GM19238 (cell line): ENCODE data around the gene POU5F2.

ENCODE experiments used
- DNase-seq: peaks from one replicate; pipeline ENCODE4 v3.0.0; 2011; ENCODE audit warnings: low spot score; ENCODE audit not compliant: insufficient read length

POU5F2 gene, protein sequence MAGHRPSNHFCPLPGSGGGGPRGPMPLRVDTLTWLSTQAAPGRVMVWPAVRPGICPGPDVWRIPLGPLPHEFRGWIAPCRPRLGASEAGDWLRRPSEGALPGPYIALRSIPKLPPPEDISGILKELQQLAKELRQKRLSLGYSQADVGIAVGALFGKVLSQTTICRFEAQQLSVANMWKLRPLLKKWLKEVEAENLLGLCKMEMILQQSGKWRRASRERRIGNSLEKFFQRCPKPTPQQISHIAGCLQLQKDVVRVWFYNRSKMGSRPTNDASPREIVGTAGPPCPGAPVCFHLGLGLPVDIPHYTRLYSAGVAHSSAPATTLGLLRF

DNA sequence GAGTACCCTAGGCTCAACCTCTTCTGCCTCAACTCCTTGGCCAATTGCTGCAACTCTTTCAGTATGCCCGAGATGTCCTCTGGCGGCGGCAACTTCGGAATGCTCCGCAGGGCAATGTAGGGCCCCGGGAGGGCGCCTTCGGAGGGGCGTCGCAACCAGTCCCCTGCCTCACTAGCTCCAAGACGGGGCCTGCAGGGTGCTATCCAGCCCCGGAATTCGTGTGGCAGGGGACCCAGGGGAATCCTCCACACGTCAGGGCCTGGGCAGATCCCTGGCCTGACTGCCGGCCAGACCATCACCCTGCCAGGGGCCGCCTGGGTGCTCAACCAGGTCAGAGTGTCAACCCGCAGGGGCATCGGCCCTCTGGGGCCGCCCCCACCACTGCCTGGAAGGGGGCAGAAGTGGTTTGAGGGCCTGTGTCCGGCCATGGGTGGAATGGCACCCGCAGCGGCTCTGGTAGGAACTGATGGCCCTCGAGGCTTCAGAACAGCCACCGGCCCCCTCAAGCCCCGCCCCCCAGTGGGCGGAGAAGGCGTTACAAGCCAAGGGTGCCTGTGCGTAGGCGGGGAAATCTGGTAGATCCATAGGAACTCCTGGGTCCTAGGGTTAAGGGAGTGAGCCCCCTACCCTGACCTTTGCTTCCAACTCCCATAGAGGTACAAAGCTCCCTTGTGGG is at the start of gene POU5F2:
POU5F2 (minus strand) TSS at position 465 of the 676 bp plus-strand sequence; CDS start at position 428, 37 bp downstream.
- no peak for DNase-seq

DNA sequence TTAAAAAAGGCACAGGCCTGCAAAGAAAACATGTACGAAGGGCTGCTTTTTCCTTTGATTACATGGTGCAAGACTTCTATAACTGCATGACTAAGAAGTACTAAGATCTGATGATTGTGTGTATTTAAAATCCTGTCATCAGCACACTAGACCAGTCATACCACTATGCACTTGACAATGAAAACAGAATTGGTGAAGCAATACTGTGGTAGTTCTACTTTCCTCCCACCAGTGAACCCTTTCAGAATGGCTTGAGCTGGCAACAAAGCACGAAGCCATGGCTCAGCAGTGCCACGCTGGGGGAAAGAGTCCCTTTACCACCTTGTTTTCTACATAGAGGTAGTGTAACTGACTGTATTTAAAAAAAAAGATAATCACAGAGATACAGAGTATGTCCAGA is 49.0 kb upstream of the POU5F2 start:
- no peak for DNase-seq

DNA sequence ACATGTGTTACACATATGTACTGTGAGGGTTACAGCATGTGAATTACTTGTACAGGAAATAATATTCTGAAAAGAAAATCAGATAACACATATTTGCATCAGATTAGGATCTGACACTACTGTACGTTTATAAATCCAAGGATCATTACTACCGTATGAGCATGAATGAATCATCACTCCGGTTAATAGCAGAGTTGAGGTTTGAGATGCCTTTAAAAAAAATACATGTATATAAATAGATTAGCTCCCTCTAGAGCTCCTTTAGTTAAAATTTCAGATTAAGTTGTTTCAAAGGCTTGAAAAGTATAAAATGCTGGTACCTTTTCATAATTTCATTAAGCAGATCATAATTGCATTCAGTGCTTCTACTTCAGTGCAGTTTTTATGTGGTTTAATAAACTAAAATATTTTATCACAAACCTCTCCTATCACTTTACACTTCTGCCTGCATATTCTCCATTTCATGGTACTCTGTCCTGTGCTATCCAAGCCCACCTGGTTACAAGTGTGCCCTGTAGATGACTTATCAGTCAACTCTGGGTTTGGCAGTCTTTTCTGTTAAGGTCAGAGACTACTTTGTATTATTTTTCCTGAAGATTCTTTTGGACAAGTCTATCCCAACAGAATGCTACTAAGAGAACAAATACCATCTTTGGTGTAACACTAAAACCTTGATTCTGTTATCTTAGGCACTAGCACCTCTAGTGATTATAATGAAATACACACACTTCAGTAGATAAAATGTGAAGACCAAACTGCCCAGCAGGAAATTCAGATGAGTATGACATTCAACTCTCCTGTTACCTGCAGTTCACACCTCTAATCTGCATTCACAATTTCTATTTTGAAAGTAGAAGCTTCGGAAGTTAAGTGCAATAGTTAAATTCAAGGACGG is 48.0 kb upstream of the POU5F2 start:
- no peak for DNase-seq

DNA sequence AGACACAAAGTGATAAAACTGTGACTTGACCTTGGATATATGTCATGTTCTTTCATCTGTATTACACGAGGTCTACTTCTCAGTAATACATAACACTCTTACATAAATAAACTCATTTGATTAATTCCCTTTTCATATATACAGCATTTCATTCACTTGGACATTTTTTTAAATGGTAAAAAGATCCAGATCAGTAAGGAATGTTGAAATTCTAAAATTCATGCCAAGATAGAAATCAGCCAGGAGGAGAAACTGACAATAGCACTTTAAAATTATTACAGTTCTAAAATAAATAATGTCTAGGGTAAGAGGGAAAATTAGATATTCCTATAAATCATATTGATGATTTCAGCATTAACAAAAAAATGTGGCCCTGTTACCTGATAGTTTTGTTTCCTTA is 46.2 kb upstream of the POU5F2 start:
- DNase-seq: no peak

DNA sequence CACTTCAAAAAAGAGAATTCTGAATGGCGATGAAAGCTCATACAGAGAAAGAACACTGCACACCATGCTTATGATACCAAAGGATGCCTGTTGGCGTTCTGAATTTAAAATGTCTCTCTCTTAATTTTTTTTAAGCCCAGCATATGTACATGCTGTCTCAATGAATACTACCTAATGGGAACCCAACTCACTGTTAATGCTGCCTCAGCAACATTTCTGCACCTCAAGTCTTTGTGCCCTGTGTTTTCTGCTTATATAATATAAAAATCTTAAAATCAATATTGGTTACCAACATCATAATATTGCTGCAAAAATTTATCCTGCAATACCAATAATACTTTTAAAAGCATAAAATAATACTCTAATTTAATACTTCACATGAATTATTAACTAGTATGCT is 44.1 kb upstream of the POU5F2 start:
- DNase-seq: no peak

DNA sequence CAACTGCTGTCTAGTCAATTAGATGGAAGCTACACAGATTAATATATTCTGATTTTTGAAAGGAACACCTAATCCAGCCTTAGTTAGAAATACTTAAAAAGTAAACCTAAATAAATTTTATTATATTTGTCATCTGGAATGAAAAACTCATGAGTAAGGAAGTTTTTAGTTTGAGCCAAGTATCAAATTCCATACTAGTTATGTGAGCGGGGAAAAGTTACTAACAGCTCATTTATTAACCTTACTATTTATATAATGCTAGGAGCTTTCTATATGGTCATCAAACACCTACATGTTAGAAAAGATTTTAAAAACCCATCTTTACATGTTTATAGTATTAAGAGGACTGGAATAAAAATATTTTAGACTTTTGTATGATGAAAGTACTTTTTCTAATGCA is 41.6 kb upstream of the POU5F2 start:
- DNase-seq: no peak

DNA sequence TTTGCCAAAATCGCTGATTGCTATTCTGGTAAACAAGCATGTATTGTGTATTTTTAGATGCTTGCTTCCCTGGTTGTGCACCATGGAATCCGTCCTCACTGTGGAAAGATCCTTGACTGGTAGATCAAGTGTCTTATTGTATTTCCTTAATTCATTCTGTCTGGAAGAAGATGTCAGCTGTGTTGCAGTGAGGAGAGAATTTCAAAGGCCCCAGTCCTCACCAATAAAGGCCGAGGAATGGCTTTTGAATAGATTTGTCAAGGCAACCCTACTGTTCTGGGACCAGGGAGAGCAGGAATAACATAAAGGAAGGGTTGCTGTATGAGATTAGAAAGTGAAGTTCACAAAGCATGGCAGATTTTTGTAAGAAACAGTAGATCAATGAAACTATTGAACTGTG is 36.2 kb upstream of the POU5F2 start:
- no peak for DNase-seq

DNA sequence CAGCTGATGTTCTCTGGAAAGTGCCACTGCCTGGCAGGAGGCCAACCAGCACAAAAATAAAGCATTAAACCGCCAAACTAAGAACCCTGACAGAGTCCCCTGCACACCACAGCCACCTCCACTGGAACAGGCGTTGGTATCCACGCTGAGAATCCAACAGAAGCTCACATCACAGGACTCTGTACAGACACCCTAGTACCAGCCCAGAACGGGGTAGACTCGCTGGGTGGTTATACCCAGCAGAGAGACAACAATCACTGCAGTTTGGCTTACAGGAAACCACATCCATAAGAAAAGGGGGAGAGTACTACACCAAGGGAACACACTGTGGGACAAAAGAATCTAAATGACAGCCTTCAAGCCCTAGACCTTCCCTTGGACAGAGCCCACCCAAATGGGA is 15.0 kb upstream of the POU5F2 start:
- DNase-seq: no peak

DNA sequence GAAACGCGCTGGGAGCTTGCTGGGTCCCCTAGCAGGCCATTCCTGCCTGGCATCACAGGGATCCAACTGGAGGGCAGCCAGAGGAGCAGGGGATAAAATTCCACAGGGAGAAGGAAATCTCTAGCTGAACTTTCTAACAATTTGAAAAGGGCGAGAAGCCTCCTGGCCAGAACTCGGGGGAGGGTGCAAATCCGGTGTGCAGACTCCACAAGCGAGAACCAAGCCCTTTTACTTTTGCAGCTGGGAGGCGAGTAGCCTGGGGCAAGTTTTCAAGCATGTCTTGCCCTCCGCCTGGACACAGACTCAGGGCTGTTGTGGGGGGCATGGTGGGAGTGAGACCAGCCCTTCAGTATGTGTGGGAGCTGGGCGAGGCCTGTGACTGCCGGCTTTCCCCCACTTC is 14.3 kb upstream of the POU5F2 start:
- DNase-seq: no peak

DNA sequence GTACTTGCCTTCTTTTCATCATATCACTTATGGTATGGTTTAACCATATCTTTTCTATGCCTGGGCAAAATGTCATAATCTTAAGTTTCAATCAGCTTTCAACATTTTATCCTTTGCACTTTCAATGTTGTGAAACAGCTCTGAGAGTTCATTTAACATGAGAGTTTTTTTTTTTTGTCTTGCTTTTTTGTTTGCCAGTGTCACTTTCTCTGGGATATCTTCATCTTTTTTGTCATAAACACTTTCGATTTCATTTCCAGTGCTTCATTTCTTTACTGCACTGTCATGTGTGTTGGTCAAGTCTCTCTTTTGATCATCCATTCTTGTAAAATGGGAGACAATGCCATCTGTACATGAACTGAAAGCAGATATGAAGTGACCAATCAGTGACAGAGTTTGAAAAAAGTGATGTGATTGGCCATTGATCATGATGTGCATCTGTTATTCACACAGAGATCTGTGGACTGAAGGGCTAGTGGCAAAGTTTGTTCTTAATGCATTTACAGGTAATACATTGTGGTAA is 7.5 kb upstream of the POU5F2 start:
- no peak for DNase-seq

DNA sequence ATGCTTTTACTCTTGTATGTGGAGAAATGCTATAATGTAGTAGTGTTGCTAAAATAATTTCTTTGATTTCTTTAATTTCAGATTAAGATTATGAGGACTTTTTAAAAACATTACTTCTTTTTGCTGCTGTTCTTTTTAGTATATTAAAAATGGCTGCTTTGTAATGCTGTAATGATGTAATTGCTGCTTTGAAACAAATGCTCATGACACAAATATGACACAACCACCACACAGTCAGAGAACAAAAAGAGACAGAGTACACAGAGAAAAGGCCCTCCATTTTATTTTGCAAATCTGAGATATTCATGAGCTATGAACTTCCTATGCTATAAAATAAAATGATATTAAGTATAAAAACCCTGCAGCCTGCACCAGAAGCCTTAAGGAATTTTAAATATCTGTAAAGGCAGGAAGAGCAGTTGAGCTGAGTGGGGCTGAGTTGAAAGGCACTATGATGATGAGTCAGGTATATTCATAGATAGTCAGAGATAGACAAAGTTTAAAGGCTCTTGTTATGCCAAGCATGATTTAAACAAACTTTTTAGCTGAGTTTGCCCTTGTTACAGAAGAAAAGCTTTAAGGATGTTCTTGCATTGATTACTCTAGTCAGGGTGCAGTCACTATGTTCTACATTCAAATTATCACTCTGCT is 5.1 kb upstream of the POU5F2 start:
- no peak for DNase-seq

DNA sequence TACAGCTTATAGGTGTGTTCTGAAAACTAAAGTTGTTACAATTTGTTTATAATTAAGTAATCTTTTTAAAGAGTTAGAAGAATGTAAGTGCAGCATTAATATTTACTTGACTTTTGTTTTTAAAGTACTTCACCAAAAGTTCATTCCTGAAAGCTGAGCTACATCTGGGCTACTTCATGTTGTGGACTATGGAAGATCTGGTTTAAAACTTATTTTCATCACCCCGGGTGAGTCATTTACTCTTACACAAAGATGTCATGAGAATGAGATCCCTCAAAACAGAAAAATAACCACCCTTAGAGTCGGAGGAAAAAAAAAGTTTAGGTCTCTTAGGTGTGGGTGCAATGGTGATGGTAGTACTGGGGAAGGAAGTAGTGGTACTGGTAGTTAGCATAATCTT is 5.1 kb downstream of the POU5F2 start:
- no peak for DNase-seq

DNA sequence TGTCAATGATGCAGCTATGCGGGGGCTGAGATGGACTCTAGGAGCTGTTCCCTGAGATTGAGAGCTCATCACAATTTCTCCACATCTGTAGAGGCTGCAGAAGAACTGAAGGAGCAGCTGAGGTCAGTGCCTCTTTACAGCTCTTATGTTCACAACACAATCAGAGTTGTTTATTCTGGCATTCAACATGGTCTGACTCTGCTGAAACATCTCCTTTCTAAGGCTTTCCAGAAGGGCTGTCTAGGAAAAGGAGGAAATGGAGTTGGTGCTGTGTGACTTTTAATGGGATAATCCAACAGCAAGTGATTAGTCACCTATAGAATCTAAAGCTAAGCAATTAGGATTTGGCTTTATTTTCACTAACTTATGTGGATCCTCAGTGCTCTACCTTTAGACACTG is 6.0 kb downstream of the POU5F2 start:
- no peak for DNase-seq

DNA sequence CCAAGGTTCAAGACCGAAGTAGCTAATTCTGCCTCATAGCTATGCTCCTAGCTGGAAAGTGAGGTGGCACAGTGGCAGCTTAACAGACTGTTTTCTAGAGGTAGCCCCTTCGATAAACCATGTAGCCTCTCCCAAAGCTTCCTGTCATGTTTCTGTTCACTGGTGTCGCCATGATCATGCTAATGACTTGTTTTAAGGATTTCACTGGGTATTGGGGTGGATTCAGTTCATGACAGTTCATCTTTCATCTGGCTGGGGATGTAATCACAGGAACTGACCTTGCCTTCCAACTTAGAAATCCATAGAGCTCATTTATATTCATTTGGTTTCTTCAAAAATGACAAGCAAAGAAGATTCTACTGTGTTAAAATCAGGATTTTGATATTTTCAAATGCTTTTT is 9.4 kb downstream of the POU5F2 start:
- DNase-seq: no peak

DNA sequence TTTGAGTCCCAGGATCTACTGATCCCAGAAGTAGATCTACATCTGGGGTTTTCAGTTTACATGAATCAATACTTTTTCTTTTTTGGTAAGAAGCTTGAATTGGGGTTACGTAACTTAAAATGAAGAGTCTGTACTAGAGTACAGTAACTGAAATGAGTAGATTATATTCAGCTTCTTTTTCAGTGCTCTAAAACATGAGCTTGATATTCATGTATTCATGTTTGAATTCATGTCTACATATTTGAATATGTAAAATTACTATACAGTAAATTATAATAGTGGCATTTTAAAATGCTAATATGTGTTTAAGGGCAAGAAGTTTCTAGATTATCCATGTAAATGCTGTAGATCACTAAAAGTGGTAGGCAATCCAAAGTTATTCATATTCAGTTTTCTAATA is 14.8 kb downstream of the POU5F2 start:
- DNase-seq: no peak

DNA sequence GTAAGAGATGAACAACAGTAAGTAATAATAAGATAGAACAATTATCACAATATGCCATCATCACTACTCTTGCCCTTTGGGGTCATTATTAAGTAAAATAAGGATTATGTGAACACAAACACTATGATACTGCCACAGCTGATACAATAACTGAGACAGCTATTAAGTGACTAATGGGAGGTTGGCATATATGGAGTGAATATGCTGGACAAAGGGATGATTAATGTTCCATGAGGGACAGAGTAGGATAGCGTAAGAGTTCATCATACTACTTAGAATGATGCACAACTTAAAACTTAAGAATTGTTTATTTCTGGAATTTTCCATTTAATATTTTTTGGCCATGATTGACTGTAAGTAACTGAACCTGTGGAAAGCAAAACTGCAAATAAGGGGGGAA is 16.6 kb downstream of the POU5F2 start:
- DNase-seq: no peak

DNA sequence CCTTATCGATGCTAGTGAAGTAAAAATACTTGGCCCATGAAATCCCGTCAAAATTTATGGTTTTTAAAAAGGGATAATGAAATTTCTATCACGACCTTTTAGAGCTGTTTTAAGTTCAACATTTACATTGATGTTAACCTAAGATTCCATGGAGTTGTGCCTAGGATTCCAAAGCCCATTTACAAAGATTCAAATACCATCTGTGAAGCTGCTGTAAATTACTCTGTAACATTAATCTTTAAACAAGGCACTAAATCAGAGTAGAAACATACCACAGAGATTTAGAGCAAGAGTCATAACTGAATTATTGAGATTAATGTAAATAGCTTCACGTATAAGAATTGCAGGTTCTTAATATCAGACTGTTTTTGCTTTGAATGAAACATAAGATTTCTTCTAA is 17.7 kb downstream of the POU5F2 start:
- no peak for DNase-seq

DNA sequence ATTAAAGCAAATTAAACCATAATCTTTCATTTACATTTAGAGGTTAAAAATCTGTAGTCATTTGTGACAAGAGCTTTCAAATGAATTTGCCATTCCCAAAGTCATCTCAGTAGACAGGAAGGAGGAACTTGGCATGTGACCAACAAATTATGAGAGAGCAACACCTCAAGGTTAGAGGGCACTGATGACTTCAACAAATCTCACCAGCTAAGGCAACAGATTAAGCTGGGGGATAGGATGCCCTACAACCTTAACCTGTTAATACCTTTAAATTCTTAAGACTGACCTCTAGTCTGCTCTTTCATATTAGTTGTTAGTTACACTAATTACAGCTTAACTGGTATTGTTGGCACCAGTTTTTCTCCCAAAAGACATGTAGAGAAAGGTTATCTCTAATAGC is 18.4 kb downstream of the POU5F2 start:
- DNase-seq: no peak

DNA sequence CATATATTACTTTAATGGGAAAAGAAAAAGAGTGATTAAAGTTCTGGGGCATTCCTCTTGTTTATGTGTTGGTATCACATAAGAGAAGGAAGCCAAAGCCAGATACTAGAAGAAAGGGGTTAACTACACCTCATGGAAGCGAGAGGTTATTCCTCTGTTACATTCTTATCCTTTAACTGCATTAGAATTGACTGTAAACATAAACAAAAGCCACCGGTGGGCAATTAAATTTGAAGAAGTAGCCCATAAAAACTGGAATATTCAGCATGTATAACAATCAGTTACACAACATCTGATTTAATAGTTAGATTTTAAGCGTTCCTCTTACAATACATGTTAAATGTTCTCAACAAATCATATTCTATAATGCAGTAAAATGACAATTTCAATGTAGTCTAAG is 18.8 kb downstream of the POU5F2 start:
- DNase-seq: no peak

DNA sequence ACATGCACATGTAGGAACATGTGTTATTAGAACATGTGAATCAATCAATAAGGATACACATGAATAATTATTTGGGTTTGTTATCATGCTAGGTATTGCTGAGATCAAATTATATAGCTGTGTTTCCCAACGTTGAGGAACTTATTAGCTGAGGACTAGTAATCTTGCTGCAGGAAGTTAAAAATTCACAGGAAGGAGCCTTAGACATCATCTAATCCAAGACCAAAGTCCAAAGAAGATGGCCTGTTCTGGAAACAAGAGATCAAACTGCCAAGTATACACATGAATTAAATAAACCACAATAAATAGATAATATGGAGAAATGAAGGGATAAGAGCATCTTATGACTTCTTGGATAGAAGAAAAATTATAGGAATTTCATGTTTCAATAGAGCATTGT is 19.9 kb downstream of the POU5F2 start:
- no peak for DNase-seq

DNA sequence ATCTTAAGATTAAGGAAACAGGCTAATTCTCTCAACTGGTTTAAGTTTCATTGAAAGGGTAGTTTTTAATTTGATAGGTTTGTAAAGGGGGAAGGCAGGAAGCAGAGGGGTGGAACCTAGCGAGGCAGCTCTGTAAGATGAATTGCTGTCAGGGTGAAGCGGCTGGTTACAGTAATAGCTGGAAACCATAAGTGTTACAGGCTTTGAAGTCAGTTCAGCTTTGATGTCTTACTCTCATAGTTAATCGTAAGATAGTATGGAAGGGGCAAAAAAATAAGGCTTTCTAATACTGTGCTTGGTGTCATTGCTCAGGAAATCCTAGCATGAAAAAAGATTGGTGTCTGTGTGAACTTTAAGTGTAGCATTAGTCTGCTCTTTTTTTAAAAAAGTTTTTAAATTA is 20.3 kb downstream of the POU5F2 start:
- DNase-seq: no peak

DNA sequence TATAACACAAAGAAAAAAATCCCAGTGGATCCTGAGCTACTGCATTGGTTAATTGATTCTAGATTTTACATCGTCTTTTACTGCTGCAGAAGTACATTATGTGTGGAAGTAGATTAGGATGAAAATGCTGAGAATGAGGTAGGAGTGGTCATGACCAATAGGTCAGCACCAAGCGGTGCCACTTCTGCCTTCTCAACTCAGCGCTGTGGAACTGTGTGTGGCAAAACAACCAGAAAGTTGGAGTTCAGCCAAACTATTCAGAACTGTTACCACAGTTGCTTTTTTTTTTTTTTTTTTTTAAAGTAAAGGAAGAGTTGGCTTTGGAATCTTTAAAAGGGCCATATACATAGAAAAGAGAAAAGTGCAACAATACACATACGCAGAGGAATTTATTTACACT is 24.2 kb downstream of the POU5F2 start:
- no peak for DNase-seq
